ENCODE measurements around the gene PRSS3.
"Not testable (repeated sequence)": the region's sequence is repeated elsewhere in the genome, so short reads cannot be mapped to it uniquely, and the experiment has no call there.

The PRSS3 gene

GRCh38 chr9:33750839-33751339 lies 44.5 kb upstream of the PRSS3 start:
- Histone ChIP-seq H2AFZ (ENCODE audit: low read depth, low read length, severe bottlenecking) (no peak overlapping the region), H3K9me3 (ENCODE audit: insufficient read depth, low read length) (no peaks in the 10 kb centered on the region), H3K9me2 (replicated peaks; ENCODE audit: insufficient read depth, low read length) (no peaks in the 10 kb centered on the region), H3K36me3 (ENCODE audit: low read length) (no peaks in the 10 kb centered on the region), H3K27me3 (ENCODE audit: low read length) (no peaks in the 10 kb centered on the region), H3K79me2 (ENCODE audit: insufficient read depth, low read length) (no peaks in the 10 kb centered on the region), H3K4me2 (ENCODE audit: low read depth, low read length, poor library complexity, severe bottlenecking) (no peak overlapping the region), H3K27ac (ENCODE audit: low read depth, low read length) (no peak overlapping the region), H3K4me3 (ENCODE audit: insufficient read depth, low read length, poor library complexity, severe bottlenecking) (no peak overlapping the region), H3F3A (ENCODE audit: insufficient read depth) (no peaks in the 10 kb centered on the region), H4K20me1 (ENCODE audit: low read depth, low read length) (no peaks in the 10 kb centered on the region), H3K9ac (ENCODE audit: low read length) (no peak overlapping the region)
- no peak for TF ChIP-seq CTCF (IDR thresholded peaks at IDR 0.05; ENCODE audit: insufficient read depth, low read length, poor library complexity, severe bottlenecking)
- TF ChIP-seq EZH2phosphoT487 (conservative IDR thresholded peaks at IDR 0.05; ENCODE audit: low read length) = no peak

- Histone ChIP-seq H3K9me3 (ENCODE audit: insufficient read depth, low read length) (no peaks in the 10 kb centered on the region), H3K36me3 (ENCODE audit: low read length) (no peaks in the 10 kb centered on the region), H3K4me2 (ENCODE audit: low read depth, low read length, poor library complexity, severe bottlenecking) (no peak overlapping the region), H4K20me1 (ENCODE audit: low read depth, low read length) (no peaks in the 10 kb centered on the region), H3K27me3 (ENCODE audit: low read length) (no peaks in the 10 kb centered on the region), H3K9me2 (replicated peaks; ENCODE audit: insufficient read depth, low read length) (no peaks in the 10 kb centered on the region), H2AFZ (ENCODE audit: low read depth, low read length, severe bottlenecking) (no peak overlapping the region), H3F3A (ENCODE audit: insufficient read depth) (no peaks in the 10 kb centered on the region), H3K9ac (ENCODE audit: low read length) (no peak overlapping the region), H3K79me2 (ENCODE audit: insufficient read depth, low read length) (no peaks in the 10 kb centered on the region), H3K4me3 (ENCODE audit: insufficient read depth, low read length, poor library complexity, severe bottlenecking) (no peak overlapping the region), H3K27ac (ENCODE audit: low read depth, low read length) (no peak overlapping the region)
- TF ChIP-seq CTCF (IDR thresholded peaks at IDR 0.05; ENCODE audit: insufficient read depth, low read length, poor library complexity, severe bottlenecking) (no peak), EZH2phosphoT487 (conservative IDR thresholded peaks at IDR 0.05; ENCODE audit: low read length) (no peak)
Measured at GRCh38 chr9:33751536-33752129, 43.7 kb upstream of the PRSS3 start.

- Histone ChIP-seq H3K4me2 (ENCODE audit: low read depth, low read length, poor library complexity, severe bottlenecking) (no peak overlapping the region), H2AFZ (ENCODE audit: low read depth, low read length, severe bottlenecking) (no peak overlapping the region), H3K27ac (ENCODE audit: low read depth, low read length) (no peak overlapping the region)
Measured at GRCh38 chr9:33752130-33752637, 43.2 kb upstream of the PRSS3 start.

GRCh38 chr9:33752789-33753188 lies 42.6 kb upstream of the PRSS3 start:
- not testable (repeated sequence) for H3K4me2 ChIP-seq (ENCODE audit: low read depth, low read length, poor library complexity, severe bottlenecking); H3K9ac ChIP-seq (ENCODE audit: low read length); H3K27me3 ChIP-seq (ENCODE audit: low read length); H3K9me3 ChIP-seq (ENCODE audit: insufficient read depth, low read length); H3K9me2 ChIP-seq (replicated peaks; ENCODE audit: insufficient read depth, low read length); H3K27ac ChIP-seq (ENCODE audit: low read depth, low read length); H4K20me1 ChIP-seq (ENCODE audit: low read depth, low read length); H3F3A ChIP-seq (ENCODE audit: insufficient read depth); H3K79me2 ChIP-seq (ENCODE audit: insufficient read depth, low read length); H3K36me3 ChIP-seq (ENCODE audit: low read length); H2AFZ ChIP-seq (ENCODE audit: low read depth, low read length, severe bottlenecking); H3K4me3 ChIP-seq (ENCODE audit: insufficient read depth, low read length, poor library complexity, severe bottlenecking)

More at GRCh38 chr9:33752130-33752637, 43.2 kb upstream of the PRSS3 start:
- Histone ChIP-seq H3K27me3 (ENCODE audit: low read length) (no peaks in the 10 kb centered on the region), H3K9me3 (ENCODE audit: insufficient read depth, low read length) (no peaks in the 10 kb centered on the region), H3K9me2 (replicated peaks; ENCODE audit: insufficient read depth, low read length) (no peaks in the 10 kb centered on the region), H3K9ac (ENCODE audit: low read length) (no peak overlapping the region), H4K20me1 (ENCODE audit: low read depth, low read length) (no peaks in the 10 kb centered on the region), H3K79me2 (ENCODE audit: insufficient read depth, low read length) (no peaks in the 10 kb centered on the region), H3K4me3 (ENCODE audit: insufficient read depth, low read length, poor library complexity, severe bottlenecking) (no peak overlapping the region), H3K36me3 (ENCODE audit: low read length) (no peaks in the 10 kb centered on the region), H3F3A (ENCODE audit: insufficient read depth) (no peaks in the 10 kb centered on the region)
- TF ChIP-seq CTCF (IDR thresholded peaks at IDR 0.05; ENCODE audit: insufficient read depth, low read length, poor library complexity, severe bottlenecking) (no peak), EZH2phosphoT487 (conservative IDR thresholded peaks at IDR 0.05; ENCODE audit: low read length) (no peak)

GRCh38 chr9:33759648-33760047 lies 35.7 kb upstream of the PRSS3 start:
- not testable (repeated sequence) for H3K27ac ChIP-seq (ENCODE audit: low read depth, low read length); H3K9me2 ChIP-seq (replicated peaks; ENCODE audit: insufficient read depth, low read length); H3K36me3 ChIP-seq (ENCODE audit: low read length); H3K9me3 ChIP-seq (ENCODE audit: insufficient read depth, low read length); H3K79me2 ChIP-seq (ENCODE audit: insufficient read depth, low read length); H3K9ac ChIP-seq (ENCODE audit: low read length); H3K4me2 ChIP-seq (ENCODE audit: low read depth, low read length, poor library complexity, severe bottlenecking); H4K20me1 ChIP-seq (ENCODE audit: low read depth, low read length); H3K27me3 ChIP-seq (ENCODE audit: low read length); H3F3A ChIP-seq (ENCODE audit: insufficient read depth); H2AFZ ChIP-seq (ENCODE audit: low read depth, low read length, severe bottlenecking); H3K4me3 ChIP-seq (ENCODE audit: insufficient read depth, low read length, poor library complexity, severe bottlenecking)

All from SU-DHL-6 (cell line).